Activated CD4-positive, alpha-beta memory T cell treated with anti-CD3 and anti-CD28 coated beads, Interleukin-2, amount 10 ng/mL, durations not matched to agents 7 days and 5 days (primary cell): ENCODE data around the gene RRP15. TPM values are rescaled to one million over a fixed set of nuclear protein-coding genes. Genes with fewer than 3 reads are reported as not detected.

Experiments
- CTCF ChIA-PET: fragments of 350-600 bp; sonication (Branson Sonifier 250); formaldehyde crosslinking; loops from one replicate; lab custom pipeline; 2021; ENCODE audit warnings: antibody characterized with exemption, inconsistent platforms; lab: Charles Lee
- POLR2A ChIA-PET: fragments of 350-600 bp; sonication (Branson Sonifier 250); formaldehyde crosslinking; loops from one replicate; lab custom pipeline; 2021; ENCODE audit warnings: antibody characterized with exemption; lab: Charles Lee
- DNase-seq: peaks from one replicate; pipeline ENCODE4 v3.0.0-alpha.2; 2020
- H3K27ac Mint-ChIP-seq: one replicate; pipeline ENCODE4 v1.8.0; 2021; ENCODE audit warnings: mild to moderate bottlenecking, mixed read lengths
- H3K27me3 Mint-ChIP-seq: one replicate; pipeline ENCODE4 v1.8.0; 2021; ENCODE audit warnings: mixed read lengths
- H3K36me3 Mint-ChIP-seq: one replicate; pipeline ENCODE4 v1.8.0; 2021; ENCODE audit warnings: low read depth, mixed read lengths
- H3K4me1 Mint-ChIP-seq: one replicate; pipeline ENCODE4 v1.8.0; 2021; ENCODE audit warnings: mixed read lengths
- H3K4me3 Mint-ChIP-seq: one replicate; pipeline ENCODE4 v1.8.0; 2021; ENCODE audit warnings: mild to moderate bottlenecking, mixed read lengths
- H3K9me3 Mint-ChIP-seq: one replicate; pipeline ENCODE4 v1.8.0; 2021; ENCODE audit warnings: mixed read lengths
- total RNA-seq, 2 experiments: library from RNA; stranded (reverse); gene quantifications; one replicate each; pipeline ENCODE4 v1.2.3, GENCODE V29; 2021

RRP15 gene
- total RNA-seq, 2 experiments from 2014 or later: 10.3 to 10.6 TPM

DNA sequence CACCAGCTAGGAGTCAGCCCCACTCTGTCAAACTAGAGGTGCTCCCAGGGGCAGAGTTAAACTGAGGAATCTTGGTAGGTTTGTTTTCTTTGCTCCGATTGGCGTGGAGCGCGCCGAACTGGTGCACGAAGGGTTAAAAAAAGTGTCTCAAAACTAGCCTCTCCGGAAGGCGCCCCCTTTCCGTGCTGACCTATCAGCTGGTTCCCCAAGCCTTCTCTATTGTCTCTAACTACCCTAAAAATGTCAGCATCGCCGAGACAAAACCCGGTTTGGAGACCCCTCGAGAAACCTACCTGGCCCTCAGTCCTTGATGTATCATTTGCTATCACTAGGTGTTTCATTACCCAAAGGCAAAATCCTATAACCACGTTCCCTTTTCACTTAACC is 62.2 kb downstream of the RRP15 start:
- ChIA-PET CTCF (no interaction called here), POLR2A (no interaction called here)
- H3K36me3 Mint-ChIP-seq: no peaks in the 10 kb centered on the region

GRCh38 chr1:218347723-218348627 is 62.9 kb downstream of the RRP15 start:
- POLR2A ChIA-PET: no interaction called here
- H3K27ac Mint-ChIP-seq: no peak overlapping the region
- H3K4me1 Mint-ChIP-seq: peaks cover 23% of the 10 kb centered on the region
- H3K27me3 Mint-ChIP-seq: peaks cover 56% of the 10 kb centered on the region
- H3K36me3 Mint-ChIP-seq: no peaks in the 10 kb centered on the region
- CTCF ChIA-PET: no interaction called here
- H3K4me3 Mint-ChIP-seq: no peak overlapping the region
- no peak for DNase-seq
- no peaks in the 10 kb centered on the region for H3K9me3 Mint-ChIP-seq

More for the DNA sequence above, 62.2 kb downstream of the RRP15 start:
- H3K27ac Mint-ChIP-seq: no peak overlapping the region
- H3K9me3 Mint-ChIP-seq: no peaks in the 10 kb centered on the region
- no peak for DNase-seq
- H3K27me3 Mint-ChIP-seq: peaks cover 51% of the 10 kb centered on the region
- peak overlapping the region; percentile 10 for H3K4me3 Mint-ChIP-seq
- H3K4me1 Mint-ChIP-seq: peaks cover 23% of the 10 kb centered on the region

DNA sequence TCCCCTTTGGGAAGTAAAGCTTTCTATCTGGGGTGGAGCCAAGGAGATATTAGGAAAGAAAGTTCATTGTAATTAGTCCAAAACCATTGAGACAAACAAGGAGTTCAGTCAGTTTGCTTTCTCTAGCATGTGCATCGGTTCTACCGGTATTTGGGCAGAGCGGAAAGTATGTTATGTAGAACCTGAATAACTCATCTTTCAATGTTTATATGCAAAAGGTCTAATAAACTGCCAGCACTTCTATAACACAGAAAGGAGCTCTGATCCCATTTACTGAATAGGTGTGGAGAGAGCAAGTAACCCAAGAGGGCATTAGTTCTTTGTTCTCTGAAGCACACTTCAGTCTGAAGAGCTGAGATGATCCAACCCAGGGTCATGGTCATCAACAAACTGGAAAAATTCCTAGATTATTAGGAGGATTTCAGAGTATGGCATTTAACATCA is 63.6 kb downstream of the RRP15 start:
- no peak for DNase-seq
- H3K4me1 Mint-ChIP-seq: peaks cover 23% of the 10 kb centered on the region
- CTCF ChIA-PET: no interaction called here
- no peak overlapping the region for H3K4me3 Mint-ChIP-seq
- no peak overlapping the region for H3K27ac Mint-ChIP-seq
- POLR2A ChIA-PET: no interaction called here
- H3K27me3 Mint-ChIP-seq: peaks cover 54% of the 10 kb centered on the region
- H3K9me3 Mint-ChIP-seq: no peaks in the 10 kb centered on the region
- no peaks in the 10 kb centered on the region for H3K36me3 Mint-ChIP-seq

DNA sequence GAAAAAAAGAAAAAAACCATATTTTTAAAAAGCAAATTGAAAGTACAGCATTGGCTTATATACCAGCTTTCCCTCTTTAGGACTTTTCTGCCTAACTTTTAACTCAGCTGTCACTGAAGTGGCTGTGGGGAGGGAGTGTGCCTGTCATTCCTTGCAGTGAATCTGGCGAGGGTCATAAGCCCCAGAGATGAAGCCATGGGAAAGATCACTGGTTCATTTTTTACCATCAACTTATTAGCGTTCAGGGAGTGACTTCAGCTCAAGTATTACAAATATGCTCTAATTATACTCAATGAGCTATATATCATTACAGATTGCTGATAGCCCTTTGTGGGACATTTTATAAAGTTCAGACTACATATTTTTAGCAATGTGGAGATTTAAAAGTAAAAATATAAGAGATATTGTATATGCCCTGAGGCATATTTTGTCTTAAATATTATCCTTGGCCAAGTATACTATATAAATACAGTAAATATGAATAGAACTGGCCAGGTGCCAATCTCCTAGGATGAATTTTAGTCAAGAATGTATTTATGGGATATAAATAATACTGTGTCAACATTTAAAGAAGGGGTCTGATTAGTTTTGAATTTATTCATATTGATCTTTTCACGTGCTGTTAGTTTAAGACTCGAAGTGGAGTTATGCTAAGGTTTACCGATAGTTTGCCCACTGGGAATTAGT is 64.4 kb downstream of the RRP15 start:
- CTCF ChIA-PET: no interaction called here

GRCh38 chr1:218350035-218350525 is 65.0 kb downstream of the RRP15 start:
- no peak for DNase-seq
- H3K4me1 Mint-ChIP-seq: peaks cover 23% of the 10 kb centered on the region
- no peak overlapping the region for H3K27ac Mint-ChIP-seq
- ChIA-PET POLR2A (no interaction called here), CTCF (no interaction called here)
- no peaks in the 10 kb centered on the region for H3K36me3 Mint-ChIP-seq
- H3K27me3 Mint-ChIP-seq: peaks cover 54% of the 10 kb centered on the region
- H3K9me3 Mint-ChIP-seq: no peaks in the 10 kb centered on the region
- H3K4me3 Mint-ChIP-seq: no peak overlapping the region

More for the DNA sequence above, 64.4 kb downstream of the RRP15 start:
- H3K4me1 Mint-ChIP-seq: peaks cover 23% of the 10 kb centered on the region
- no peak overlapping the region for H3K4me3 Mint-ChIP-seq
- no peak for DNase-seq
- H3K27me3 Mint-ChIP-seq: peaks cover 54% of the 10 kb centered on the region
- no peak overlapping the region for H3K27ac Mint-ChIP-seq
- no peaks in the 10 kb centered on the region for H3K36me3 Mint-ChIP-seq
- POLR2A ChIA-PET: no interaction called here
- H3K9me3 Mint-ChIP-seq: no peaks in the 10 kb centered on the region

GRCh38 chr1:218350801-218351266 is 65.7 kb downstream of the RRP15 start:
- CTCF ChIA-PET: no interaction called here
- Mint-ChIP-seq H3K27ac (no peak overlapping the region), H3K36me3 (no peaks in the 10 kb centered on the region), H3K4me3 (no peak overlapping the region), H3K9me3 (no peaks in the 10 kb centered on the region), H3K4me1 (peaks cover 23% of the 10 kb centered on the region), H3K27me3 (peaks cover 55% of the 10 kb centered on the region)
- no peak for DNase-seq
- POLR2A ChIA-PET: no interaction called here

GRCh38 chr1:218351391-218352074 is 66.4 kb downstream of the RRP15 start:
- H3K4me1 Mint-ChIP-seq: peaks cover 18% of the 10 kb centered on the region
- no peaks in the 10 kb centered on the region for H3K36me3 Mint-ChIP-seq
- peak overlapping the region; percentile 29 for H3K4me3 Mint-ChIP-seq
- CTCF ChIA-PET: no interaction called here
- H3K9me3 Mint-ChIP-seq: no peaks in the 10 kb centered on the region
- H3K27ac Mint-ChIP-seq: no peak overlapping the region
- no peak for DNase-seq
- peaks cover 49% of the 10 kb centered on the region for H3K27me3 Mint-ChIP-seq
- POLR2A ChIA-PET: no interaction called here

DNA sequence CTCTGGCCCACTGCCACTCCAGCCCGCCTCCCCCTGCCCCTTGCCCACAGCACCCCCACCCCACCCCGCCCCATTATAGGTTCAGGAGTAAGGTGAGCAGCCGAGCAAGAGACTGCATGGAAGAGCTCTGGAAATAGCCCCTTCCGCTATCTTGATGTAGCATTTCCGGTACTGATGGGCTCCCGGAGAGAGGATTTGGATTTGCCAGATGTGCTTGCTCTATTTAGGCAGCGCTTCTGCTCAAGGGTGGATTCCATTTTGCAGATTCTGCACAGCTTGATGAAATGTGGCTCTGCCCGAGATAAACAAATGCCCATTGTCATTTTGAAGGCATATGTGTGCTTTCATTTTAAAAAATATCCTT is 67.0 kb downstream of the RRP15 start:
- Mint-ChIP-seq H3K27me3 (peaks cover 43% of the 10 kb centered on the region), H3K4me3 (no peak overlapping the region), H3K9me3 (no peaks in the 10 kb centered on the region), H3K36me3 (no peaks in the 10 kb centered on the region), H3K4me1 (peaks cover 13% of the 10 kb centered on the region), H3K27ac (no peak overlapping the region)
- DNase-seq: no peak
- ChIA-PET CTCF (no interaction called here), POLR2A (no interaction called here)

DNA sequence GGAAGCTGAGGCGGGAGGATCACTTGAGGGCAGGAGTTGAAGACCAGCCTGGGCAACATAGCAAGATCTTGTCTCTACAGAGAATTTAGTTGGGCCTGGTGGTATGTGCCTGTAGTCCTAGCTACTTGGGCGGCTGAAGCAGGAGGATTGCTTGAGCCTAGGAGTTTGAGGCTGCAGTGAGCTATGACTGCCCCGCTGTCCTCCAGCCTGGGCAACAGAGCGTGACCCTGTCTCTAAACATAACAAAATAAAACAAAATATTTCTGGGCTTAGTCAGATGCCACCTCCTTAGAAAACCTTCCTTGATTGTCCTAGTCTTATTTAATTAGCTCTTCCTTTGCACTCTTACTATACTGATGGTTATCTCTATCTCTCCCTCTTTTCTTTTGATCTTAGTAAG is 68.6 kb downstream of the RRP15 start:
- DNase-seq: no peak
- Mint-ChIP-seq H3K27ac (no peak overlapping the region), H3K4me1 (peaks cover 9% of the 10 kb centered on the region), H3K27me3 (peaks cover 27% of the 10 kb centered on the region), H3K4me3 (no peak overlapping the region), H3K36me3 (no peaks in the 10 kb centered on the region), H3K9me3 (no peaks in the 10 kb centered on the region)
- ChIA-PET CTCF (no interaction called here), POLR2A (no interaction called here)

GRCh38 chr1:218355278-218355677 is 70.2 kb downstream of the RRP15 start:
- H3K36me3 Mint-ChIP-seq: no peaks in the 10 kb centered on the region
- peaks cover 18% of the 10 kb centered on the region for H3K27me3 Mint-ChIP-seq
- no peak overlapping the region for H3K4me3 Mint-ChIP-seq
- H3K9me3 Mint-ChIP-seq: no peaks in the 10 kb centered on the region
- H3K27ac Mint-ChIP-seq: no peak overlapping the region
- peaks cover 9% of the 10 kb centered on the region for H3K4me1 Mint-ChIP-seq
- no peak for DNase-seq
- ChIA-PET POLR2A (no interaction called here), CTCF (no interaction called here)

DNA sequence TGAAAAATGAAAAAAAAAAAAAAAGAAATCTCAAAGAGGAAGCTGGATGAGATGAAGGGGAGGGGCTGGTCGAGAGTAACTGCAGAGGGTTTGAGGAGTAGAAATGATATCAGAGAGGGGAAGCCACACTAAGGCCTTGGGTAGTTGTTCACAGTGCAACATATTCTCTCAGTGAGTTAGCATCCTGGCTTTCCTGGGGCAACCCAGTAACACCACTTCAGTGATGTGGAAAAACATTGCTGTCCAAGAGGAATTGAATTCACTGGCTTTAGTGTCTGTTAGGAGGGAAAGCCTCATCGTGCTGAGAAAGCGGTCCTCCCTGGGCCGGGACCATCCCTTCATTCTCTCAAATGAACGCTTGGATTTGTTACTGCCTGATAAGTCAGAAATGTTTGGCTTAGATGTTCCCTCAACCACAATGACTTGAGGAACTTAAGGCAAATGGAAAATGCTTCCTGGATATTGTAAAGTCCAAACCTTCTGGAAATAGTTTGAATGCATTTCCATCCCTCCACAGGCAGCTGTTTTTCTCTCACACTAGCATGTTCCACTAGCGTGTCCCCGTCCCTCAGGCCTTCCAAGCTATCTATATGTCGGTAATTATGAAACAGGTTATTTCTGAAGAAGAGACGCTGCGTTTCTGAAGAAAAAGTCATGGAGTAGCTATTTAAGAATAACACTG is 72.3 kb downstream of the RRP15 start:
- Mint-ChIP-seq H3K27ac (no peak overlapping the region), H3K4me1 (no peaks in the 10 kb centered on the region), H3K9me3 (no peaks in the 10 kb centered on the region), H3K36me3 (no peaks in the 10 kb centered on the region), H3K4me3 (no peak overlapping the region), H3K27me3 (peaks cover 8% of the 10 kb centered on the region)
- DNase-seq: no peak
- ChIA-PET CTCF (no interaction called here), POLR2A (no interaction called here)

DNA sequence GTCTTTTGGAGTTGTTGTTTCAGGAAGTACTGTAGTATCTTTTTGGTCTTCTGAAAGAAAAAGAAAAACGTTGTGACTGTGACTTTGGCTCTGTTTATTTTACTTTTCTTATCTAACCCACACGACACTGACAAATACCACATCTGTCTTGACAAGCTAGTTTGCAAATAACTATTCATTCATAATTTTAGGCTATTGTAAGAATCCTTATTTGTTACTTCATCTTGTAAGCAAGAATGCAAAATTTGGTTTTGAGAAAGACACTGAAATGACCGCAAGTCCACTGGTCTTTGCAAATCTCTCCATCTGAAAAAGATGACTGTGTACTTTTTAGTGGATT is 72.8 kb downstream of the RRP15 start:
- ChIA-PET POLR2A (no interaction called here), CTCF (no interaction called here)
- Mint-ChIP-seq H3K4me1 (no peaks in the 10 kb centered on the region), H3K27ac (no peak overlapping the region), H3K36me3 (no peaks in the 10 kb centered on the region), H3K4me3 (no peak overlapping the region), H3K9me3 (no peaks in the 10 kb centered on the region), H3K27me3 (peaks cover 5% of the 10 kb centered on the region)
- DNase-seq: no peak
